DMS79 treated with DMSO at 0.1 percent for 48 hours (cell line): ENCODE measurements around the gene NCK2.
A peak's percentile ranks its signal among the peaks of the same experiment; 100 is the strongest.

ENCODE experiments used
- DNase-seq: peaks from one replicate; lab custom pipeline; 2025; lab: John Stamatoyannopoulos, UW

NCK2 gene

DNA sequence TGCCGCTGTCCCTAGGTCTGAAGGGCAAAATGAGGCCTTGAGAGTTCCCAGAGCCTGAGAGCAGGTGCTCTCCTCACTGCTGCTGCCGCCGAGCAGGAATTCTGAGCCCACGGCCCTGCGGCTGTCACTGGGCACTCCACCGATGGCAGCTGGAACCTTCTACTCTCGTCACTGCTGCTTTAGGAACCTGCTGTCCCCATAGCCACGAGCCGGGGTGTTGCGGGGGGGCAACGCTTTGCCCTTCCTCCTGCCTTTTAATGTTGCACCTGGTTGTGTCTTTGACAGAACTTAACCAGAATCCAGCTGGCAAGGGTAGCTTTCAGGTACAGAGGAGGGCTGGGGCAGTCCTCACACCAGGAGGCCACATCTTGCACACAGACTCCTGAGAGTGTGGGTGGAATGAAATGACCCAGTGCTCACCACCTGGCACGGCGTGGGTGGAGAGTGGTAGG lies 32.3 kb downstream of the NCK2 start:
- no peak for DNase-seq

- DNase-seq = peak; percentile 68
Observed at GRCh38 chr2:105777506-105778055, 32.9 kb downstream of the NCK2 start.

DNA sequence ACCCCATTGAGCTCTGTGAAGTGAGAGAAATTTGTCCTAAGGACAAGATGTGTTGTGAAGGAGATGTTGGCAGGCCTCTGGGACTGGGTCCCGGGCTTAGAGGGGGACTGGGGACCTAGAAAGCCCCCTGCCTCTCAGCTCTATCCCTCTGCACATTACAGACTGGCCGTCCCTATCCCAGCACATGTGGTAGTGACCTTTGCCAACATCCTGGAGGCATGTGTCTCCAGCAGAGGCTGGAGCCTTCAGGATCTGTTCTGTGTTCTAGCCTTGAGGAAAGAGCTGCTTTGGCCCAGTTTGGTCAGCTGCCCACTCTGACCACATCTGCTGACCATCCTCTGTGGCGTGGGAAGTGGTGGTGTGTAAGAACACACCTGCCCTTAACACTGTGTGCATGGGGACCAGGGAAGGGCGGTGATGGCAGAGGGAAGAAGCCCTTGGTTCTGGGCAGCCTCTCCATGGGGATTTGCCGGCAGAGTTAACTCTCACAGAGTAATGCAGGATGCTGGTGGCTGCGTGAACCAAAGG lies 33.4 kb downstream of the NCK2 start:
- no peak for DNase-seq

DNA sequence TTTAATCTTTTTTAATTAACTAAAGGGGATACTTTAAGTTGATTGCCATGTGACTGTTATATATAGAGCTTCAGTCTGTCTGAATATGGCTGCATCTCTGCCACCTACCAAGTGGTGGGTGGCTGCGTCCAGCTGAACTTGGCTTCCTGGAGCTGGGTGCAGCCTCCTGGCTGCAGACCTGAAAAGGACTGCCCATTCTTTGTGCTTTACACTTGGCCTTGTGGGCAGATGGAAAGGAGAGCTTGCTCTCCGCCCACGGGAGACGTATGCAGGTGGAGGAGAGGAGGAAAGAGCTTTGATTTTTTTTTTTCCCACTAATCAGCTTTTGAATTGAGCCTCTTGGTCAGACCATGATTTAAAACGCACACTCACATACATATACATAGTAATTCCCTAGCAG lies 34.7 kb downstream of the NCK2 start:
- DNase-seq = no peak

GRCh38 chr2:105780606-105781005 lies 35.9 kb downstream of the NCK2 start:
- DNase-seq = peak; percentile 71

DNA sequence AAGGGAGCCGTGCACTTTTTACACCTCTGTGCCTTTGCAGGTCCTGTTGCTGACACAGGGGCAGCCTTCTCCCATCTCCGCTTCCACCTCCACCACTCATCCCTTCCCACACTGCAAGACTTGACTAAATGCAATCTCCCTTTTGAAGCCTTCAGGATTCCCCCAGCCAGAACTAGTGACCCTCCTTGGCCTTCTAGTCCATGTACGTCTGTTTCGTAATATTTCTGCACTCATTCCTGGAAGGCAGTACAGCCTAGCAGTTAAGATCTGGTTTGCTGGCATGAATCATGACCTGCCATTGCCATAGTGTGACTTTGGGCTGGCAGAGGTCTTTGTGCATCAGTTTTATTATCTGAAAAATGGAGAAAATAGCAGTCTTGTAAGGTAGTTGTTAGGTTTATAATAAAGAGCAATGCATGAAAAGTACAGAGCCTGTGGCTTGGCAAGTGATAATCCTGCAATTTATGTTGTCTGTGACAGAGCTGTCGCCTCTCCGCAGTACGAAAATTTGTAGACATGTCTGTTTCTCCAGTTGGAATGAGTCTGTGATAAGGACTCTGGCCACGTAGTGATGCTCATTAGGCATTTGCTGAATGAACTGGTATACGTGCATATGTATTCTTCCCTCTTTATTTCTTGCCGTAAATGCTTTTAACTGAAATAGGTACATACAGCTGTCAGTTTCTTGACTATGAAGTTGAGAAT lies 36.7 kb downstream of the NCK2 start:
- DNase-seq = no peak

DNA sequence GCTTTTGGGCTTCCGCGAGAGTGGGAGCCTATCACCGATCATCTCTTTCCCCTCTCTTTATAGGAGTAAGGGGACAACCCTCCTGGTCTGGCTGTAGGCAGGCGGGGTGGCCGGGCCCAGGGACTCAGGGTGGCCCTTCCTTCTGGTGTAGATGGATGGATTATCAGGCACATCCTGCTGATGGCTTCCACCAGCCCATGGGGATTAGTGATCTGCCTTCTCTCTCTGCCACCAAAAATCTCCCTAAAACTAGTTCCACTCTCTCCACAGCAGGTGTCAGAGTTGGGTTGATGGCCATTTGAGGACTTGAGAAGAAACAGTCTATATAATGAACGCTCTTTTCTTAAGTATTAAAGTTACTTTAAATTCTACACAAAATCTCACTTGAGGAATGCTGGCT lies 37.4 kb downstream of the NCK2 start:
- DNase-seq = no peak

DNA sequence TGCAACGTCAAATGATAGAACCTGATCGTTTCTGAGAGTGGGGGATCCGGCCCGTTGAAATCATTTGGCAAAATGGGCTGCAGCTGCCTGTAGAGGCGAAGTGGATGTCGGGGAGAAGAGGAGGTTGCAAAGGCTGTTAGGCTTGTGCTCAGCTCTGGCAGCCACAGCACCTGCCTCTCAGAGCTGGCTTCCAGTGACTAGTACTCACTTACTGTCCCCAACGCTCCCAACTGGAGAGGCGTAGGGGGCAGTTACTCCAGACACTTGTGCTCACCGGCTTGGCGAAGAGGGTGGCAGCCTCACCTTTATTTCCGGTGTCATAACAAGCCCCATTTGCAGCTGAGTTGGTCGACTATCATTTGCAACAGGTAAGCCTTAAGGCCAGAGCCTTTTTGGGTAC lies 37.9 kb downstream of the NCK2 start:
- peak; percentile 90 for DNase-seq

GRCh38 chr2:105783151-105783738 lies 38.5 kb downstream of the NCK2 start:
- no peak for DNase-seq

GRCh38 chr2:105783972-105784371 lies 39.3 kb downstream of the NCK2 start:
- no peak for DNase-seq

- DNase-seq = no peak
Observed at GRCh38 chr2:105784589-105784988, 39.9 kb downstream of the NCK2 start.

- no peak for DNase-seq
Observed at GRCh38 chr2:105785095-105785847, 40.6 kb downstream of the NCK2 start.

GRCh38 chr2:105786231-105787230 lies 41.8 kb downstream of the NCK2 start:
- no peak for DNase-seq

DNA sequence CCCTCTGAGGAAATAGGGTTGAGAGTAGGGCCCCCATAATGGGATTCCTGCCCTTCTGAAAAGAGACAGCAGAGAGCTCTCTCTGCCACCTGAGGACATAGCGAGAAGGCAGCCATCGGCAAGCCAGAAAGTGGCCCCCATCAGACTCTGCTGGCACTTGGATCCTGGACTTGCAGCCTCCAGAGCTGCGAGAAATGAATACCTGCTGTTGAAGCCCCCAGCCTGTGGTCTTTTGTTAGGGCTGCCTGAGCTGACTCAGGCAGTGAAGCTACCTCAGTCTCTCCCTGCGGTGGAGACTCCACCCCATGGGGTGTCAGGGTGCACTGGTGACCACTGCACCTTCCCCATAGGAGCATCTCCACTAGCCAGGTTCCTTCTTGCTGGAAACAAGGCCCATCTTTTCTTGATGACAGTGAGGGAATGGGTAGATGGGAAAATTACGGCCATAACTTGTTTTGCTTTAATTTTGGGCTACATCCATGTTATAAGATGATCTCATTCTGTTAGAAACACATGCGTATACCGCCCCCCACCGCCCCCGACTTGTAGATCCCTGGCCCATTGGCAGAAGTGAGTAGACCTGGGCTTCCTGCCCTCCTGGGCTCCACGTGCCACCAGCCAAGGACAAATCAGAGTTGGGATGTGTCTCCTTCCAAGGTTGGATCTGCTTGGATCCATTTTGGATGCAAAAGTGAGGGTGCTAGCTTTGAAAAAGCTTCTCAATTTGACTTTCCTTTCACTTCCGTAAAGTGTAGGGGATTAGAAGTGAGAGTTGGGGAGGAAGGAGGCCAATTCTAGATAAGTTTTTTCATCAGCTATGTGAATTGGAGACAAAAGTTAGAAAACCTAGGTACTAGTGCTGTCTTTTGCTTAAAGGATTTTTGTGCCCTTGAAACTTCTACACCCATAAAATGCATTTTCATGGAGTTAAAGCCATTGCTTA lies 42.9 kb downstream of the NCK2 start:
- no peak for DNase-seq

GRCh38 chr2:105788670-105789290 lies 44.1 kb downstream of the NCK2 start:
- no peak for DNase-seq

DNA sequence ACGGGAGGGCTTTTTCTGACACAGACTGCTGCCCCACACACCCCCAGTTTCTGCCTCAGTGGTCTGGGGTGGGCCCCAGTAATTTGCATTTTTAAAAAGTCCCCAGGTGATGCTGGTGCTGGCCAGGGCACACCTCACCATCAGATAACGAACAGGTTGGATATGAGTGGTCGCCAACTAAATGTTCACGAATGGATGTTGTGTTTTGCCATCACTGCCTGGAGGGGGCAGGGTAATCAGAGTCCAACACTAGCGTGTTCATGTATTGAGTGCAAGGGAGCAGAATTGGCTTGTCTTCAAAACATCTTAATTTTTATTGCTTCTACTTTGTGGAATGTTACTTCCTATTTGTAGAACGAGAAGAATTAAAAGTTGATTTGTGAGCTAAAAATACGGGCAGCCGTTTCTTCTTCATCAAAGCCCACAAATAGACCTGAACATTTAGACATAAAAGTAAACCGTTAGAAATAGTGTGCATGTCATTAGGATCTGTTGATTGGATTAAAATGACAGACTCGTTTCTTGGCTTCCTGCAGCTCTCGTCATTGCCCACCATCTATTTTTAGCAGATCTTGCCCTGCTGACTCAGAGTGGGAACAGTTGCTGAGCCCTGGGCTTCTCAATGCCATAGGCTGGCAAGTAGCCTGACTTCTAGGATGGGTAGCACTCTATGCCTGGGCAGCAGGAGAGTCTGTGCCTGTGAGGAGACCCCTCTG lies 45.2 kb downstream of the NCK2 start:
- DNase-seq = no peak

DNA sequence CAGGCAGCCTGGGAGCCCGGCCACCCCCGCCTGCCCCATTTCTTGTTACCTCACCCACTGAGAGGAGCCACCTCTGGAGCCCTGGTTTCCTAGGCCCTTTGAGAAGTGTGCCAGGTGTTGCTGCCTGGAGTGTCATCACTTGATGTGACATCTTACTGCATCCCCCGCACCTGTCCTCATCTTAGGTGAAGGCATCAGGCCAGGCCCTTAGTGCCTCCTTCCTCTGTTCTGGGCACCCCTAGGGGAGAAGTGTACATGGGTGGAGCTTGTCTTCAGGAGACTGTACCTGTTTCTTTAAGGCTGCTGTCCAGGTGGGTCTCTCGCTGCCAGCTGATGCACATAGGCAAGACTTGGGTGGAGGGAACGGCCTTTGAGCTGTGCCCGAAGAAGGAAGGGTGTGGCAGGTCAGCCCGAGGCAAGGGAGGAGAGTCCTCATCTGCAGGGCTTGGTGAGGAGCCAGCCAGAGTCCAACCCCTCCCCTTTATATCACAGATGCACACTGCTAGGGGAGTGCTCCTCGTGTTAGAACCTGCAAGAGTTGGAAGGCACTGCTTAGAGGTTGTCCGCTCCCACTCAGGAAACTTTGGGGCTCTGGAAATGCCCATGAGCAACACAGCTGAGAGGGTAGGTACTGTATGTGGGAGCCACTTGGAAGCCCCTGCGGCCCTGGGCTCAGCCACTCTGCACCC lies 45.9 kb downstream of the NCK2 start:
- peak; percentile 33 for DNase-seq

- DNase-seq = peak; percentile 23
Observed at GRCh38 chr2:105791229-105791628, 46.5 kb downstream of the NCK2 start.
